Urinary bladder (tissue), 4 donors: ENCODE results near the gene FRRS1. TPM values are rescaled to one million over a fixed set of nuclear protein-coding genes. Genes with fewer than 3 reads are reported as not detected.

Source experiments
- DNase-seq: peaks from one replicate; pipeline ENCODE4 v3.0.0-alpha.2; 2015; ENCODE audit errors: extremely low spot score
- H3K27ac ChIP-seq: one replicate; pipeline ENCODE4 v1.5.1; 2013; ENCODE audit warnings: low read depth, mild to moderate bottlenecking, moderate library complexity
- H3K36me3 ChIP-seq: one replicate; pipeline ENCODE4 v1.6.1; 2013; ENCODE audit warnings: mild to moderate bottlenecking, moderate library complexity; ENCODE audit not compliant: insufficient read depth
- H3K4me1 ChIP-seq: one replicate; pipeline ENCODE4 v1.6.1; 2013; ENCODE audit warnings: mild to moderate bottlenecking, moderate library complexity; ENCODE audit not compliant: insufficient read depth
- H3K4me3 ChIP-seq: one replicate; pipeline ENCODE4 v1.5.1; 2013; ENCODE audit warnings: low read depth, low read length
- WGBS: extraction: QIAGEN DNeasy Blood & Tissue Kit; methylation state at CpG from one replicate; pipeline ENCODE4 v1.1.7; 2013; 5-methylcytosine and 5-hydroxymethylcytosine counted together
- polyA plus RNA-seq: library from polyadenylated mRNA; stranded (reverse); fragments of 200-250 nt; gene quantifications from one replicate; pipeline ENCODE4 v1.2.3, GENCODE V29; 2013
- total RNA-seq: library from RNA; depleted of rRNA; stranded (reverse); fragments of >200 nt; gene quantifications from one replicate; pipeline ENCODE4 v1.2.3, GENCODE V29; 2014
- donor health status: healthy with polysubstance abuse.
- donor health status: healthy.

Gene FRRS1
- total and polyA plus RNA-seq, 2 donors, result 3.4 to 23.2 TPM

- no peak overlapping the region for H3K27ac ChIP-seq
- no peak for DNase-seq
- WGBS, result 78% methylated on average over 17 of the region's 17 CpGs
- H3K4me3 ChIP-seq, result no peak overlapping the region
- no peaks in the 10 kb centered on the region for H3K36me3 ChIP-seq
- H3K4me1 ChIP-seq, result no peaks in the 10 kb centered on the region
These were observed 62.0 kb downstream of the FRRS1 start for GRCh38 chr1:99704356-99704816.

DNA sequence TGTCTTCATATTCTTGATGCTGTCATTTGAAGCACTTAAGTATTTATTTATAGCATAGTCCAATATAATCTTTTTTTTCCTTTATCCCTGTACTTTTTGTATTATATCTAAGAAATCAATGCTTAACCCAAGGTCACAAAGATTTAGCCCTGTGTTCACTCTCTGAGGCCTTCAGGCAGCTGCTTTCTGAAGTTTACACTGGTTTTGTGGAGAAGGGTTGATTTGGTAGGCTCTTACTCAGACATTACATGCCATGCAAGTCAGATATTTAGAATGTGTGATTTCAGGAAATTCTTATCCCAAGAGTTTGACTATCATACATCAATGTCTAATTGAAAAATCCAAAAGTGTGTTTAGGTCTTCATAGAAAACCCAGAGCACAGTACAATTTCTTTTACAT is 64.2 kb downstream of the FRRS1 start:
- DNase-seq, result no peak
- H3K27ac ChIP-seq, result no peak overlapping the region

GRCh38 chr1:99700020-99700419 is 66.4 kb downstream of the FRRS1 start:
- no peaks in the 10 kb centered on the region for H3K4me1 ChIP-seq
- WGBS, result 91% methylated on average over 3 of the region's 3 CpGs
- DNase-seq, result no peak
- no peak overlapping the region for H3K27ac ChIP-seq
- peaks cover 3% of the 10 kb centered on the region for H3K36me3 ChIP-seq
- H3K4me3 ChIP-seq, result no peak overlapping the region

More for the DNA sequence above, 64.2 kb downstream of the FRRS1 start:
- H3K4me3 ChIP-seq, result no peak overlapping the region
- H3K4me1 ChIP-seq, result no peaks in the 10 kb centered on the region
- H3K36me3 ChIP-seq, result no peaks in the 10 kb centered on the region

GRCh38 chr1:99697580-99697979 is 68.9 kb downstream of the FRRS1 start:
- no peak overlapping the region for H3K27ac ChIP-seq
- 78% methylated on average over 1 of the region's 1 CpG for WGBS
- peaks cover 3% of the 10 kb centered on the region for H3K36me3 ChIP-seq
- no peaks in the 10 kb centered on the region for H3K4me1 ChIP-seq
- H3K4me3 ChIP-seq, result no peak overlapping the region
- no peak for DNase-seq

DNA sequence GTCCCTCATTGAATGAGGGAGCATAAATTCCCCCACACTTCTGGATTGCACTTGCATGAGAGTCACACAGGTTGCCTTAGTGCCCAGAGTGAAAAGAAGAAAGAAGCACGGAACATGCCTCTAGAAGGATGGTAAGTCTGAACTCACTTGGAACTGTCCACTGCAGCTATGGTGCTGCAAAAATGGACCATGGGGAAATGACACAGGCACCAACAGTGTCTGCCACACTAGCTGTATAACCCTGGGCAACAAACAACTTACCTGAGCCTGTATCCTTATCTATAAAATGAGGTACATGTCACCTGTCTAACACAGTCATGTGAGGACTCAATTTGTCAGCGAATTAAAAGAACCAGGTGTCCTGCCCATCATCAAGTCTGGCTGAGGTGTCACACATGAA is 69.8 kb downstream of the FRRS1 start:
- Histone ChIP-seq H3K4me1 (no peaks in the 10 kb centered on the region), H3K27ac (no peak overlapping the region), H3K4me3 (no peak overlapping the region), H3K36me3 (peaks cover 3% of the 10 kb centered on the region)
- no peak for DNase-seq
- 69% methylated on average over 2 of the region's 2 CpGs for WGBS

- H3K4me1 ChIP-seq, result no peaks in the 10 kb centered on the region
- 73% methylated on average over 2 of the region's 2 CpGs for WGBS
- DNase-seq, result no peak
- no peak overlapping the region for H3K4me3 ChIP-seq
- no peak overlapping the region for H3K27ac ChIP-seq
- H3K36me3 ChIP-seq, result peaks cover 7% of the 10 kb centered on the region
These were observed 75.3 kb downstream of the FRRS1 start for GRCh38 chr1:99691175-99691574.

DNA sequence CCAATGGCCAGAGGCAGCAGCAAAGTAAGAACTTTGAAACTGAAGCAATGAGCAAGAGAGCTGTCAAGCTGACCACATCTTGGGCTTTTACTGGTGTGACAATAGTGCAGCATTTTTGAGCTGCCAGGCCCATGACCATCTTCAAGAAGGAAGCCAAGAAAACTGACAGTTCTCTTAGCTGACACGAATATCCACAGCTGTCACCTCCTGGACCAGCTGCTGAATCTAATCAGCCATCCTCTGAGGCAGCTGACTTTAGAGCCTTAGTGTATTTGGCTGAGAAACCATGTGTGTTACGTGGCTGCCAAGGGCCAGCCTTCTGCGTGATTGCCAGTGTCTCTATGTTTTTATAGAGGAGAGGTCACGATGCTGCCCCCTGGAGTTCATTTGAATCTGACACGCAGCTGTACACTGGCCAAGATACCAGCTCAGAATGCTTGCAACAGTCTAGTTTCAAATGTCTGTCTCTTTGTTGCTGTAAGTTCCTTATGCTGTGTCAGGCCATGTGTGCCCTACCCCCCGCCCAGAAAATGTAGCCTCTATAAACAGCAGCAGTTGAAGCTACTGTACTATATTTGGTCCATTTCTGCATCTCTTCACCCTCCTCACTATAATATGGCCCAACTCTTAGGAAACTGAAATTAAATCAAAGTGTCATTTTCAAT is 80.8 kb downstream of the FRRS1 start:
- Histone ChIP-seq H3K27ac (no peak overlapping the region), H3K36me3 (peaks cover 5% of the 10 kb centered on the region), H3K4me1 (no peaks in the 10 kb centered on the region), H3K4me3 (no peak overlapping the region)
- WGBS, result 19% methylated on average over 6 of the region's 6 CpGs
- DNase-seq, result no peak

DNA sequence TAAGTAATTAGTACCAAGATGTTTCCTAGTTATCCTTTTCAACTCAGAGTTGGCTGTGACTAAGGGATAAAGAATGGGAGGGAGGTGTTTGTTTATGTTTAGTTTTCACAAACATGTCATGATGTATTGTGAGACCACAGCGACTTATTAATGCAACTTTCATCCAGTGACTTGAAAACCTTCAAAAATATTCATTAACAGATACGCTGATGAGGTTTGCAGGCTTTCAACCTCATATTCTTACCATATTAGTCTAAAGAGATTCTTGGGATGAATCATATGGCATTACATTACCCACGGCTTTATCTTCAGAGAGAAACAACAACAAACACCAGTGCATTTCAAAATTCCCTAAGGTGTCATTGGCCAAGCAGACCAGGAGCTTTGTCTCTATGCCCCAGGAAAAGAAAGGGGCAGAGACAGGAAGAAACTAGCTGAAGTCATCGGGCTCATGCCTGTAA is 84.1 kb downstream of the FRRS1 start:
- WGBS, result 71% methylated on average over 4 of the region's 4 CpGs
- Histone ChIP-seq H3K4me3 (no peak overlapping the region), H3K27ac (no peak overlapping the region), H3K4me1 (no peaks in the 10 kb centered on the region), H3K36me3 (no peaks in the 10 kb centered on the region)
- no peak for DNase-seq

GRCh38 chr1:99681583-99681982 is 84.9 kb downstream of the FRRS1 start:
- no peak for DNase-seq
- no peak overlapping the region for H3K4me3 ChIP-seq
- no peaks in the 10 kb centered on the region for H3K36me3 ChIP-seq
- H3K4me1 ChIP-seq, result no peaks in the 10 kb centered on the region
- H3K27ac ChIP-seq, result no peak overlapping the region
- WGBS, result 80% methylated on average over 3 of the region's 3 CpGs

- no peaks in the 10 kb centered on the region for H3K4me1 ChIP-seq
- H3K27ac ChIP-seq, result no peak overlapping the region
- H3K4me3 ChIP-seq, result no peak overlapping the region
- WGBS, result 73% methylated on average over 1 of the region's 1 CpG
- H3K36me3 ChIP-seq, result no peaks in the 10 kb centered on the region
- DNase-seq, result no peak
These were observed 86.2 kb downstream of the FRRS1 start for GRCh38 chr1:99680270-99680669.

- H3K36me3 ChIP-seq, result no peaks in the 10 kb centered on the region
- no peak overlapping the region for H3K4me3 ChIP-seq
- H3K4me1 ChIP-seq, result no peaks in the 10 kb centered on the region
- WGBS, result 80% methylated on average over 2 of the region's 2 CpGs
- H3K27ac ChIP-seq, result no peak overlapping the region
- DNase-seq, result no peak
These were observed 89.0 kb downstream of the FRRS1 start for GRCh38 chr1:99677416-99677815.

DNA sequence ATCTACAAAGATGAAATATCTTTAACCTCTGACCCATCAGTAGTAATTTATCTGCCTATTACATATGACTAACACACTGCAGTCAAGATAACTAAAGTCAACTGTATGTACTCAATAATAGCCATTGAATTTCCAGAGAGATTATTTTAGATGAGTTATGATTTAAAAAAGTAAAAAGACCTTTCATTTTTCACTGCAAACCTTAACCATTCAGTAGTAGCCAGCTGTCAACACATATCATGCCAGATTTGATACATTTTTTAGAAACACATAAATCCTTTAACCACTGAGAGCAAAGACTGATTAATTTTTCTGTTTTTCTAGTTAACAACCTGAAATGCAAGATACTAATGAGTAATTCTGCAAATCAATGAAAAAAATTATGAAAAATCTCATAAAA is 89.6 kb downstream of the FRRS1 start:
- H3K4me3 ChIP-seq, result no peak overlapping the region
- DNase-seq, result no peak
- no peaks in the 10 kb centered on the region for H3K4me1 ChIP-seq
- H3K27ac ChIP-seq, result no peak overlapping the region
- no peaks in the 10 kb centered on the region for H3K36me3 ChIP-seq

DNA sequence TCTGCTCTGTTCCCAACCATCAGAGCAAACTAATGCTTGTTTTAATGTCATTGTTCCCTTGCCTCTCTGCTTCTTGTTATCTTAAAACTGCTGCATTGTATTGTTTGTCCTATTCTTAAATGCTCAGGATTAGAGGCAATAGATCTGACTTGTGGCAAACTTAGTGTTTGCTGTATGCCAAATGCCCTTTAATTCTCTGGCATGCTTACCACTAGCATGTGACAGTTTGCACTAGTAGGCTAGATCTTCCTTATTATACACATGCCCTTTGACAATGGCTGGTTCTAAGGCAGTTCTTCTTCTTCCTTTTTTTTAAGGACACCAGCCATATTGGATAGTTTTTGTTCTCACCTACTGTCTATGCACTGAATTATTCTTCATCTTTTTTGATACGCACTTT is 90.4 kb downstream of the FRRS1 start:
- Histone ChIP-seq H3K4me3 (no peak overlapping the region), H3K27ac (no peak overlapping the region), H3K36me3 (no peaks in the 10 kb centered on the region), H3K4me1 (no peaks in the 10 kb centered on the region)
- no peak for DNase-seq
- 97% methylated on average over 1 of the region's 1 CpG for WGBS

GRCh38 chr1:99675292-99675691 is 91.1 kb downstream of the FRRS1 start:
- no peaks in the 10 kb centered on the region for H3K4me1 ChIP-seq
- H3K4me3 ChIP-seq, result no peak overlapping the region
- no peak for DNase-seq
- no peaks in the 10 kb centered on the region for H3K36me3 ChIP-seq
- H3K27ac ChIP-seq, result no peak overlapping the region
